ENCODE measurements around the gene CAMSAP1. TPM values are rescaled to one million over a fixed set of nuclear protein-coding genes. Genes with fewer than 3 reads are reported as not detected.

Gene CAMSAP1
- total and polyA plus RNA-seq, 7 donors: 2.3 to 37.7 (median 19.4) TPM

DNA sequence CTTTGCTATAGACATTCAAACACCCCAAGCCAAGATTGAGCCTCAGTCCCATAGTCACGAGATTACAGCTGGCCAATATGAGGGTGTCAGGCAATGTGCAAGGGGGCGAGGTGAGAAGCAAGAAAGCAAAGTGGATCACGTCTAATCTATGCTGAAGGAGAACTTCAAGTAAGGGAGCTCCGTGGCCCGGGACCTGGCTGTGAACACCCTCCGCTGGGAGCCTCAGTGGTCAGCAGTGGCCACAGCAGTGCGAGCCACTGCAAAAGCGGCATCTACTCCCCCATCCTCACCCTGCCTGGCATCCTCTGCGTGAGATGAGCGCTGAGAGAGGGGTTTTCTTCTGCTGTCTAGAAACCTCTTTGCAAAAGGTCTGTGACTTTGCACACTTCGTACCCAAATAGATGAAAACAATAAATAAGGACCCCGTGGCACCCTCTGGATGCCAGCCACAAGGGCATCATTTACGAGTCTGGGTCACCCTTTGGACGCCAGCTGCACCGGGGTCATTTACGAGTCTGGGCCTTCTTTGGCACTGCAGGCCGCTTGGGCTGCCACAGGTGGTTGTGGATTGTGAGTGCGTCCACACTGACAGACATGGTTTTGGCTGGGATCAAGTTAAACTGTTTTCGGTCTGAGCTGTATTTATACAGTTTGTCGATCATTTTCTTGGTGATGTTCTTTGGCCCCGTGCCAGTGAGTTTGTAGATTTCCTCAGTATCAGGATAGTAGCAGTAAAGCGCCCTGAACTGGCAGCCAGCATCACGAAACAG, 96.4 kb downstream of the CAMSAP1 start:
- TF ChIP-seq, protein P1, sequence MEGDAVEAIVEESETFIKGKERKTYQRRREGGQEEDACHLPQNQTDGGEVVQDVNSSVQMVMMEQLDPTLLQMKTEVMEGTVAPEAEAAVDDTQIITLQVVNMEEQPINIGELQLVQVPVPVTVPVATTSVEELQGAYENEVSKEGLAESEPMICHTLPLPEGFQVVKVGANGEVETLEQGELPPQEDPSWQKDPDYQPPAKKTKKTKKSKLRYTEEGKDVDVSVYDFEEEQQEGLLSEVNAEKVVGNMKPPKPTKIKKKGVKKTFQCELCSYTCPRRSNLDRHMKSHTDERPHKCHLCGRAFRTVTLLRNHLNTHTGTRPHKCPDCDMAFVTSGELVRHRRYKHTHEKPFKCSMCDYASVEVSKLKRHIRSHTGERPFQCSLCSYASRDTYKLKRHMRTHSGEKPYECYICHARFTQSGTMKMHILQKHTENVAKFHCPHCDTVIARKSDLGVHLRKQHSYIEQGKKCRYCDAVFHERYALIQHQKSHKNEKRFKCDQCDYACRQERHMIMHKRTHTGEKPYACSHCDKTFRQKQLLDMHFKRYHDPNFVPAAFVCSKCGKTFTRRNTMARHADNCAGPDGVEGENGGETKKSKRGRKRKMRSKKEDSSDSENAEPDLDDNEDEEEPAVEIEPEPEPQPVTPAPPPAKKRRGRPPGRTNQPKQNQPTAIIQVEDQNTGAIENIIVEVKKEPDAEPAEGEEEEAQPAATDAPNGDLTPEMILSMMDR (IDR thresholded peaks at IDR 0.05): no peak
- TF ChIP-seq POLR2A (IDR thresholded peaks at IDR 0.05): no peak
- no peak for TF ChIP-seq POLR2AphosphoS5 (IDR thresholded peaks at IDR 0.05)
- no peak for TF ChIP-seq EP300 (IDR thresholded peaks at IDR 0.05)
- intact Hi-C loops (cut with DNase I): no loop called here

DNA sequence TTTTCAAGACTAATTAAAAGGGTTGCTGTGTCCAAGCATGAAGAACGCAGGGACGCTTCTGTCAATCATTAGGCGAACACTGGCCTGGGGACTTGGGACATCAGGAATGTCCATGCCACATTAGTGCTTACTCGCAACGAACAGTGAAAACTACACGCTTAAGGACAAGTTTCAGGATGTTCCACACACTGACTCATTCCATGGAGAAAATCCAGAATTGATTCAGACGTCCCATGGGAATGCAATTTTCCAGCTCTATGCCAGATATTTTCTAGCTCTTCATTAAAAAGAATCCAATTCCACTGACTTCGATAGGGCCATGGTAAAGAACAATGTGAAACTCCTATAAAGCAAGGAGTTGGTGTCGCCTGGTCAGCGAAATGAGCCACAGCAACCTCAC, 98.2 kb downstream of the CAMSAP1 start:
- Histone ChIP-seq H3K4me1 (no peaks in the 10 kb centered on the region), H3K27me3 (no peaks in the 10 kb centered on the region), H3K27ac (no peak overlapping the region), H3K36me3 (peaks cover 12 to 51% (median 23%) of the 10 kb centered on the region in 4 donors), H3K4me3 (no peak overlapping the region), H3K9me3 (no peaks in the 10 kb centered on the region)
- TF ChIP-seq POLR2A (IDR thresholded peaks at IDR 0.05) (no peak), POLR2AphosphoS5 (IDR thresholded peaks at IDR 0.05) (no peak), EP300 (IDR thresholded peaks at IDR 0.05) (no peak)
- TF ChIP-seq, protein P1 (IDR thresholded peaks at IDR 0.05): no peak
- WGBS, 2 donors: 92 to 93% methylated on average over 10 of the region's 10 CpGs
- DNase-seq: no peak
- intact Hi-C loops (cut with DNase I): no loop called here

More for the DNA sequence above, 96.4 kb downstream of the CAMSAP1 start:
- Histone ChIP-seq H3K36me3 (peaks cover 12 to 70% (median 31%) of the 10 kb centered on the region in 4 donors), H3K9me3 (no peaks in the 10 kb centered on the region), H3K27ac (no peak overlapping the region), H3K4me3 (no peak overlapping the region), H3K4me1 (no peaks in the 10 kb centered on the region), H3K27me3 (no peaks in the 10 kb centered on the region)
- 95 to 96% methylated on average over 23 of the region's 23 CpGs for WGBS, 2 donors
- DNase-seq: no peak

DNA sequence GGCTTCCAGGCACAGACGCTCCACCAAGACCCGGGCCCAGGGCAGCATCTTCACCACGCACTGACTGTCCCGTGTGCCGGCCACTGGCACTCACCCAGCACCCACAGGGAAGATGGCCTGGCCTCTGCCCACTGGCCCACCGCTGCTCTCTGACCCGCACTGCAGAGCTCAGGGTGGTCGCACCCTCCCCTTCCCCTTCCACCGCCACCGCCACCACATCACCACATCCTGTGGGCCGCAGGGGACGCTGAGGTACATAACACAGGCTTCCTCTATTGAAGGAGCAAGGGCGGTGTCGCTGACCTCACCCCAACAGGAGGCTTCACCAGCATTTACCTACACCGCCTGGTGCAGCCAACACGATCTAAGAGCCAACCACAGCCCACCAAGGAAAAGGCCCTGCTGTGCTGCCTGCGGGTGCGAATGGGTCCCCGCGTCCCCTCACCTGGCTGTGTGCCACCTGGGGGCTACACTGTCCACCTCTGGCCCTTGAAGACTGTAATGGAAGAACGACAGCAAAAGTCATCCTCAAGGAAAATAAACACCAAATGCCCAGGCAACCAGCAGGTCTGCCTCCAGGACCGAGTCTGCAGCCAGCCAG, 101.8 kb downstream of the CAMSAP1 start:
- WGBS, 2 donors: 75 to 89% methylated on average over 22 of the region's 22 CpGs
- Histone ChIP-seq H3K9me3 (no peaks in the 10 kb centered on the region), H3K4me1 (no peaks in the 10 kb centered on the region), H3K27me3 (no peaks in the 10 kb centered on the region), H3K27ac (no peak overlapping the region), H3K36me3 (peaks cover 0 to 15% (median 6%) of the 10 kb centered on the region in 4 donors), H3K4me3 (no peak overlapping the region)
- intact Hi-C loops (cut with DNase I): no loop called here
- DNase-seq: no peak
- TF ChIP-seq EP300 (IDR thresholded peaks at IDR 0.05) (no peak), POLR2AphosphoS5 (IDR thresholded peaks at IDR 0.05) (no peak)
- TF ChIP-seq, protein P1 (IDR thresholded peaks at IDR 0.05): no peak

DNA sequence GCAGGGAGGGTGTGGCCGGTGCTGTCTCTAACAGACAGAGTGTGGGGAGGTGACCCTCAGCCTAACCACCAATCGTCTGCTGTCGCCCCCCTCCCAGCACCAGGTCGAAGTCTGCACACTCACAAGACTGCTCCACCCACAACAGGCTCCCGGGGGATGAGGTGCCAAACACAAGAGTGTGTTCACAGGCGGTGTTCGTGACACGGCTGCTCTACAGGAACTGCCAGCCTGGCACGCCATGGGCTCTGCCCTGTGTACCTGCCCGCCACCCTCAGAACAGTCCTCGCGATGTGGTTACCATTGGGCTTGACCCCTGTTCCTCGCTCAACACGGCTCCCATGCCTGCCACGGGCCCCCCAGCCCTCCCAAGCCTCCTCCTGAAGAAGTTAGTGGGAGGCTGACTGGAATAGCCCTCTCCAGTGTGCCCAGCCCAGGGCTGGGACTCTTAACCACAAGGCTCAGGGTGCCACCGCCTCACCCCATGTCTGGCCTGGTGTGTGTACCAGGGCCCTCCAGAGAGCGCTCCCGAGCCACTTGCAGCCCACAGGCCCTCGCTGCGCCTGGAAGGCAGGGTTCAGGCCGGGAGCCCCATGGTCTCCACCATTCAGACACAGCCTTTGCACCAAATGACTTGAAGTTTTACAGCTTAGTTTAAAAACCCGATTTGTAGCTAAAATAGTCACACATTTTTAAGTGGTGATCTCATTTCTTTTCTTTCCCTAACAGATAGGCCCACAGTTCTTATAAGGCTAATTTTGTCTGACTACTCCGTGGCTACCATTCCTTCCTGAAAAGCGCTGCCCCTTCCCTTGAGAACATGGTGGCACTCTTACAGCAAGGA, 102.5 kb downstream of the CAMSAP1 start:
- H3K27ac ChIP-seq: no peak overlapping the region
- intact Hi-C loops (cut with DNase I): no loop called here
- WGBS, 2 donors: 66 to 81% methylated on average over 24 of the region's 24 CpGs

More for the DNA sequence above, 102.5 kb downstream of the CAMSAP1 start:
- Histone ChIP-seq H3K4me3 (no peak overlapping the region), H3K36me3 (peaks cover 0 to 8% (median under 1%) of the 10 kb centered on the region in 4 donors), H3K9me3 (no peaks in the 10 kb centered on the region), H3K27me3 (no peaks in the 10 kb centered on the region), H3K4me1 (no peaks in the 10 kb centered on the region)
- DNase-seq: no peak
- TF ChIP-seq POLR2A (IDR thresholded peaks at IDR 0.05) (no peak), POLR2AphosphoS5 (IDR thresholded peaks at IDR 0.05) (no peak), EP300 (IDR thresholded peaks at IDR 0.05) (no peak)
- TF ChIP-seq, protein P1 (IDR thresholded peaks at IDR 0.05): no peak
